Measurements from ENCODE around the gene PLA2G7. TPM values are rescaled to one million over a fixed set of nuclear protein-coding genes. Genes with fewer than 3 reads are reported as not detected.
A peak's percentile ranks its signal among the peaks of the same experiment; 100 is the strongest.

The PLA2G7 gene
- total and polyA plus RNA-seq, 2 donors from 2014 or later: 1.9 TPM; not detected in 1

DNA sequence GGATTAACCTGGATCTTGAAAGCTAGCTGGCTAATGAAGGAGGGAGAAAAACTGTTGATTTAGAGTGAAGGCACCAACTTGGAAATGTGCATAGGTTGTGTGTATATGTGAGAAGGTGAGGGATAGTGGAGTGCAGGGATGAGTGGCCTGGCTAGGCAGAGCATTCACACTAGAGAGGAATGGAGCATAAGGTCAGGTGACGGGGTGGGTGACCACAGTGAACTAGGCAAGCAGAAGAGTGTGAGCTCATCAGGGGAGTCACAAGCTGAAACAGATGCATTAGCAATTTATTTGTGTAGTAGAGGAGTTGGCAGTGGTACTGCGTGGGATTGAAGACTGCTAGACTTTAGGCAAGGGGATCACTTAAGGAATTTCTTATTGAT lies 22.0 kb upstream of the PLA2G7 start:
- H3K27ac ChIP-seq (ENCODE audit: low read depth in 2 of 2, low read length in 2 of 2): no peak overlapping the region
- TF ChIP-seq, protein P1, sequence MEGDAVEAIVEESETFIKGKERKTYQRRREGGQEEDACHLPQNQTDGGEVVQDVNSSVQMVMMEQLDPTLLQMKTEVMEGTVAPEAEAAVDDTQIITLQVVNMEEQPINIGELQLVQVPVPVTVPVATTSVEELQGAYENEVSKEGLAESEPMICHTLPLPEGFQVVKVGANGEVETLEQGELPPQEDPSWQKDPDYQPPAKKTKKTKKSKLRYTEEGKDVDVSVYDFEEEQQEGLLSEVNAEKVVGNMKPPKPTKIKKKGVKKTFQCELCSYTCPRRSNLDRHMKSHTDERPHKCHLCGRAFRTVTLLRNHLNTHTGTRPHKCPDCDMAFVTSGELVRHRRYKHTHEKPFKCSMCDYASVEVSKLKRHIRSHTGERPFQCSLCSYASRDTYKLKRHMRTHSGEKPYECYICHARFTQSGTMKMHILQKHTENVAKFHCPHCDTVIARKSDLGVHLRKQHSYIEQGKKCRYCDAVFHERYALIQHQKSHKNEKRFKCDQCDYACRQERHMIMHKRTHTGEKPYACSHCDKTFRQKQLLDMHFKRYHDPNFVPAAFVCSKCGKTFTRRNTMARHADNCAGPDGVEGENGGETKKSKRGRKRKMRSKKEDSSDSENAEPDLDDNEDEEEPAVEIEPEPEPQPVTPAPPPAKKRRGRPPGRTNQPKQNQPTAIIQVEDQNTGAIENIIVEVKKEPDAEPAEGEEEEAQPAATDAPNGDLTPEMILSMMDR (IDR thresholded peaks at IDR 0.05; ENCODE audit: borderline replicate concordance, extremely low read depth, insufficient read depth): no peak
- H3K27me3 ChIP-seq (ENCODE audit: control insufficient read depth, insufficient read depth, low read length): no peaks in the 10 kb centered on the region
- DNase-seq (no peak), FAIRE-seq (no peak)
- no peaks in the 10 kb centered on the region for H3K9me3 ChIP-seq (ENCODE audit: control insufficient read depth in 2 of 3, insufficient read depth in 1 of 3, low read length in 3 of 3)
- no peaks in the 10 kb centered on the region for H3K36me3 ChIP-seq (ENCODE audit: control insufficient read depth in 2 of 3, insufficient read depth in 3 of 3, low read length in 3 of 3)
- H3K4me1 ChIP-seq (ENCODE audit: control insufficient read depth in 2 of 3, insufficient read depth in 2 of 3, low read depth in 1 of 3, low read length in 3 of 3): peaks cover 0 to 6% (median 2%) of the 10 kb centered on the region in 3 donors
- no peak overlapping the region for H3K9ac ChIP-seq (ENCODE audit: low read length in 3 of 3)
- no peak overlapping the region for H3K4me3 ChIP-seq (ENCODE audit: low read length in 3 of 3)
- intact Hi-C loops (cut with DNase I): no loop called here

DNA sequence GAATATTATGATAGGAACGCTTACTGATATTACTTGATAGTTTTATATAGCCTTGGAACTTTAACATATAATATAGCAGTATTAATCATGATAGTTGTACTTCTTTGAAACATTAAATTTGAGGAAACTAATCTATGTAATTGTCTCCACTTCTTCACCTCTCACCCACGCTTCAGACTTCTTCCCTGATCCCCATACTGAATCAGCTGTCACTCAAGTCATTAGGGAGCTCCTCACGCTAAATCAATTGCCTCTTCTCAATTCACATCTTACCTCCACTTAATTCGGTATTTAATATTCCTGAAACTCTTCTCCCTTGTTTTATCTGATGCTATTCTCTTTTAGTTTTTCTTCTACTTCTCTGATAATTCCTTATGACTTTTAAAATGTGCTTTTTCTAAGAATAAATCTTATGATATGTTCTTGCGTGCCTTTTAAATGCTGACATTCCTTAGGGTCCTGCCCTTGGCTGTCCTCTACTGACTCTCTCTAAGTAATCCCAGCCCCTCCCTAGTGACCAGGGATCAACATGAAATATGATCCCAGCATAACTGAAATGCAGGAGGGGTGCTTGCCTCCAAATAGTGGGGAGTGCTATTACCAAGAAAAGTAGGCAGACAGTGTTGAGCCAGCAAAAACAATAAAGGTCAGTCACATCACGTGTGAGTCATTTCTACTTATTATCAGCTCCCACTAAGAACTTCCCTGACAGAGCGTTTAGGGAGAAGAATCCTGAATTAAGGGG lies 21.5 kb upstream of the PLA2G7 start:
- H3K36me3 ChIP-seq (ENCODE audit: control insufficient read depth in 2 of 3, insufficient read depth in 3 of 3, low read length in 3 of 3): no peaks in the 10 kb centered on the region
- FAIRE-seq (no peak), DNase-seq (peak in 3 of 5 donors; percentile 27 to 57 (median 51))
- no peak overlapping the region for H3K4me3 ChIP-seq (ENCODE audit: low read length in 3 of 3)
- H3K27me3 ChIP-seq (ENCODE audit: control insufficient read depth, insufficient read depth, low read length): no peaks in the 10 kb centered on the region
- intact Hi-C loops (cut with DNase I): no loop called here
- H3K27ac ChIP-seq (ENCODE audit: low read depth in 2 of 2, low read length in 2 of 2): no peak overlapping the region
- H3K4me1 ChIP-seq (ENCODE audit: control insufficient read depth in 2 of 3, insufficient read depth in 2 of 3, low read depth in 1 of 3, low read length in 3 of 3): peaks cover 0 to 6% (median 2%) of the 10 kb centered on the region in 3 donors
- H3K9me3 ChIP-seq (ENCODE audit: control insufficient read depth in 2 of 3, insufficient read depth in 1 of 3, low read length in 3 of 3): no peaks in the 10 kb centered on the region
- TF ChIP-seq, protein P1 (IDR thresholded peaks at IDR 0.05; ENCODE audit: borderline replicate concordance, extremely low read depth, insufficient read depth): no peak
- no peak overlapping the region for H3K9ac ChIP-seq (ENCODE audit: low read length in 3 of 3)

DNA sequence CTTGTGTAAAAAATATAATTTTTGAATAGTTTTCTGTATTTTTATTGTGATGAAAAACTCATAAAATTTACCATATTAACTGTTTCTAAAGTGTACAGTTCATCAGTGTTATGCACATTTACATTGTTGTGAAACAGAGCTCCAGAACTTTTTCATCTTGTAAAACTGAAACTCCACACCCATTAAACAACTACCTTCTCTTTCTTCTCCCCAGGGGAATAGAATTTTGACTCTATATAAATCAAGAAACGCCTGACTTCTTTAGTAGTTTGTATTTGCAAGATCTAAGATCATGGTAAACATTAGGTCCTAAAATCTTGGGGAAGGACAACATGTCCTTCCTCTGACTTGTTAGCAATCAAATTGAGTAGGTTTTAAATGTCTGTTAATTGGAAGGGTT lies 20.7 kb upstream of the PLA2G7 start:
- peak; percentile 23 for FAIRE-seq

More for the DNA sequence above, 20.7 kb upstream of the PLA2G7 start:
- H3K4me3 ChIP-seq (ENCODE audit: low read length in 3 of 3): no peak overlapping the region
- intact Hi-C loops (cut with DNase I): no loop called here
- H3K9me3 ChIP-seq (ENCODE audit: control insufficient read depth in 2 of 3, insufficient read depth in 1 of 3, low read length in 3 of 3): no peaks in the 10 kb centered on the region
- H3K27me3 ChIP-seq (ENCODE audit: control insufficient read depth, insufficient read depth, low read length): no peaks in the 10 kb centered on the region
- no peak overlapping the region for H3K9ac ChIP-seq (ENCODE audit: low read length in 3 of 3)
- H3K36me3 ChIP-seq (ENCODE audit: control insufficient read depth in 2 of 3, insufficient read depth in 3 of 3, low read length in 3 of 3): no peaks in the 10 kb centered on the region
- no peak for DNase-seq
- H3K27ac ChIP-seq (ENCODE audit: low read depth in 2 of 2, low read length in 2 of 2): no peak overlapping the region
- H3K4me1 ChIP-seq (ENCODE audit: control insufficient read depth in 2 of 3, insufficient read depth in 2 of 3, low read depth in 1 of 3, low read length in 3 of 3): peaks cover 0 to 6% (median 2%) of the 10 kb centered on the region in 3 donors
- TF ChIP-seq, protein P1 (IDR thresholded peaks at IDR 0.05; ENCODE audit: borderline replicate concordance, extremely low read depth, insufficient read depth): no peak
